Smooth muscle cell of the pulmonary artery (primary cell): ENCODE measurements around the gene TMEM161B. TPM values are rescaled to one million over a fixed set of nuclear protein-coding genes. Genes with fewer than 3 reads are reported as not detected.

Source experiments
- total RNA-seq: library from RNA; depleted of rRNA; stranded (reverse); fragments of >200 nt; gene quantifications from 2 replicates; pipeline ENCODE4 v1.2.3, GENCODE V29; 2014

The TMEM161B gene
- 11.5 and 11.9 TPM in 2 replicates for total RNA-seq

DNA sequence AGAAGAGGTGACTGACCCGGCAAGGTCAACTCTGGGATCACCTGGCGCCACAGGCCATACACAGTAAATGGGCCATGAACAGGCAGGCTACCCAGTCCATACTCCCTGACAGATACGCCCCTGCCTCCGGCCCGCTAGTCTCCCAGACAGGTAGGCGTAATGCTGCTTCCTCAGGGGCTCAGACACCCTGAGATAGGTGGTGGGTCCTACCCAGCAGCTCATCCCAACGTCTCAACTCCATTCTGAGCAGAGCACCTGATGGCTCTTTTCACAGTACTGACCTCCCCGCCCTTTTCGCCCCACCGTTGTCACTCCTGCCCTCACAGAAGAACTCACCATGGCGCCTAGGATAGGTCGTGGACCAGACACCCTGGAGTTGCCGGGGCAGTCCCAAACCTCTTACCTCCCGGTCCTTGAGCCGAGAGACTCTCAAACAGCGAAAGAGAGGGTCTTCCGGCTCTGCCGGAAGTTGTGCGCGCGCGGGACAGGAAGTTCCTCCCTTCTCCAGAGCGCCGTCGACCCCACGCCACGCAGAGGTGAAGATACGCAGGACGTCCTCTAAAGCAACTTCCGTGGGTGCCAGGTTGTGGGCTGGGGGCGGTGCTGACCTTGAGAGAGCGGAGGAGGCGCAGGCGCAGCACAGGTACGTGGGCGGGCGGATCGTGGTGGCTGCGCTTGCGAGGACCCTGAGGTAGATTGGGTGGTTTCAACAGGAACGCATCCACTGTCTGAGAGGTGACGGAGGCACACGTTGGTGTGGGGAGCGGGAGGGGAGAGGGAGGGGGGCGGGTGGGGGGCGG lies at the start of gene TMEM161B:
Gene TMEM161B, minus strand, starts transcription at position 461 of the 800 bp plus-strand sequence. Its CDS starts 122 bp downstream, at position 339.

